ENCODE results near the gene PLEKHA8.
"Not testable (repeated sequence)": the region's sequence is repeated elsewhere in the genome, so short reads cannot be mapped to it uniquely, and the experiment has no call there.

Gene PLEKHA8

GRCh38 chr7:30068117-30068516 is 39.9 kb downstream of the PLEKHA8 start:
- DNase-seq: no peak

DNA sequence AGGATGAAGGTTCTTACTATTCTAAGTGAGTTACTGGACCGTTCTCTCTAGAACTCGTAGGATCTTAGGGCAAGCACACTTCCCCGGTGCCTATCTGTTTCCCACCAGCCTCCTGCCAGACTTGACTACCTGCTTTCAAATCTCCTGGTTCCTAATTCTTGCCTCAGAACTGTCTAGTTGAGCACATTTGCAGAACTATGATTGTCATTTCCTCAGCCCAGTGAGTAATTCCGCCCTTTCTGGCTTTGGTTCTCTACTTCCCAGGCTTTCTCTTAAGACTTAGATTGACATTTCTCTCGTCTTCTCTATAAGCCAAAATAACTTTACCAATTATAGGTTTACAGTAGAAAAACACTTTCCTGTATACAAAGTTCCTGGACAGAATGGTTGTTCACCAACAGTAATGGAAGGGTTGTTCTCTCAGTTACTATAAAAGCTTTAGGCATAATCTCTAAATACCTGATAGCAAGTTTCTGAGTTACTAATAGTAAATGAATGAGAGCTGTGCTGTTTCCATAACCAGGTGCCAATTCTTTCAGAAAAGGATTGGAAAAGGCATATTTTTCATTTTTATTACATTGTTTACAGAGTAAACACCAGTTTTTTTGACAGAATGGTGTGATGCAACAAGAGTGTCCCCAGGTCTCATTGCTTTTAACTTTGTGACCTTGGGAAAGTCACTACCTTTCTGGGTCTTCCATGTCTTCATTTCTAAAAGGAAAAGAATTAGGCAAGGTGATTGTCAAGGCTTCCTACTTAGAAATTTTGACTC is 41.1 kb downstream of the PLEKHA8 start:
- no peak for DNase-seq

DNA sequence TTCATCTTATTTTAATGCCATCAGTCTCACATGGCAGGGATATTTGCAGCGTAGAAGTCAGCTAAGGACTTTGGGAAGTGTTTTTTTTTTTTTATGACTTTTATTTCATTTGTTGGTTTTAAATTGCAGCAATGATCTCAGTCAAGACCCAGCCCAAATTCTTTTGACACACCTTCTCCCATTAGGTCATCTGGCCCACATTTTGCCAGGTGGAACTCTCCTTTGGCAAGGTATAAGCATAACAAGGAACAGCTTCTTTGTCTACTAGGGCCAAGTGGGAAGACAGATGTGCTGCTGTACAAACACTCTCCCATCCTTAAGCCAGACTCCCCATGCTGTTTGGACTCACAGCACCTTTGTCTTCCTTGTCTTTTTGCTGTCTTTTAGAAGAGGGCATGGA is 41.8 kb downstream of the PLEKHA8 start:
- DNase-seq: no peak

DNA sequence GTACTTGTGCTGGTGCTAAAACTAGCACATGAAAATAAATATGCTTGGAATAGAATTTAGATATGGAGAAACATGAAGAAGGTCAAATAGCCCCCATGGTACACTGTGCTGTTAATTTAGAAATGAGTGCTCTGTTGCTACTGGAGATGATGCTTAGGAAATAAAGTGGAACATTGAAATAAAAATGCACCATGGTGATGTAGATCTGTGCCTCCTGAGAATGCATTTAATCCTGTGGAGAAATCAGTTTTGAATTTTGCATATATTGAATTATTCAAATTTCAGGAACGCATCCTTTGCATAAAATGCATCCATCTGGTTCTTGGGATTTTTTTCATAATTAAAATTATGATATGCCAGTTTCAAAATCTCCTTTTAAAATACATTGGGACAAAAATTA is 44.5 kb downstream of the PLEKHA8 start:
- no peak for DNase-seq

DNA sequence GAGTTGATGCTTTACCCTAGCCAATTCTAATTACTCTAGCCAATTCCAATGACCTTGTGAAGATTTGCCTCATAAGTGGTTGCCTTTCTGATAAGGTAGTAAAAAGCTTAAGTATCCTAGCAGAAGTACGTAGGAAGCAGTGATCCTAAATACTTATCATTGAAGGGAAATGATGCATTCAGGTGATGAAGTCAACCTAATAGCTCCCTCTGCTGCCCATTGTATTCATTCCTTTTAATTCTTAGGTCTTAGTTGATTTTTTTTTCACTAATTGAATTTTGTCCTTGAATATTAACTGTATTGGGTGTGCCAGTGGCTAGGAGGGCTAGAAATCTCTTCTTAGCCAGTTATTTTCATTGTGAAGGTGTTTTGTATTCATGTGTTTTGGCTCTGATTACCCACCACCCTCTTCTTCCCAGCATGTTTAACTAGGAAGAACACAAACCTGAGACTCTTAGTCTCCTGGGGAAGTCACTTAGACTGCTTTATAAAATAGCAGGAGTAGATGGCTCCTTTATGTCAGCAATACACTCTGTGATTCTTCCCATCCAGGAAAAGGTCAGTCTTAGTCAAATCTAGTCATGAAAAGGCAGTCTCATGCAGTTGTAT is 46.3 kb downstream of the PLEKHA8 start:
- DNase-seq: no peak

- no peak for DNase-seq
Measured at GRCh38 chr7:30076411-30076810, 48.2 kb downstream of the PLEKHA8 start.

DNA sequence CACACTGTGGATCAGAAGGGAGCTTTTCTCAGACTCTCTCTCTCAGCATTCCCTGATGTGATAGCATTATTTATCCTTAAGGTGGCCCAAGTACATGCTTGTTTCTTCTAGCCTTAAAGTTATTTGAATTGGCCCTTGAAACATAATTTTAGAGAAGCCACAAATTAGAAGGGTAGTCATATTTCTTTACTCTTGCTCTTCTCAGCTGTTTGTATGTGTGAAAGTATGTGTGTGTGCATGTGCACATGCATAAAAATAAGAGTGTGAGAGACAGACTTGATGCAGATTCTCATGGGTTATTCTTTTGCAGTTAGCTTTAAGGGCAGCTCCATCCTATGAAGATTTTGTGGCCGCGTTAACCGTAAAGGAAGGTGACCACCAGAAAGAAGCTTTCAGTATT is 50.1 kb downstream of the PLEKHA8 start:
- DNase-seq: no peak

DNA sequence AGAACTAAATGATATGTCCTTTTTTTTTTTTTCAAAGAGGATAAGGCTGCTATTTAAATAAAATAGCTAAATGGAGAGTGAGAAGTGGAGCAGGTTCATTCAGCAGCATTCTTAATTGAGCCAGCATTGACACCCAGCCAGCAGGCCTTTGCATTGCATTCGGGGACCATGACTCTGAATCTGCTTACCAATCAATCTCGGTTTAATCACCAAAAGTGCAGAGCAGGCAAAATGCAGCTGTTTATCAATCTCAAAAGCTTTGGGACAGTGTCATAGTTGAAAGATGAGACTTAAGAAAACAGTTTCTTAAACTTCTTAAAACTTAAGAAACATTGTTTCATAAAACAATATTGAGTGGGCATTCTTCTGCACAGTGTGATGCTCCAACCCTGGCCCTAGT is 51.7 kb downstream of the PLEKHA8 start:
- DNase-seq: no peak

GRCh38 chr7:30080818-30081217 is 52.6 kb downstream of the PLEKHA8 start:
- DNase-seq: no peak

- DNase-seq: no peak
Measured at GRCh38 chr7:30082686-30083085, 54.5 kb downstream of the PLEKHA8 start.

DNA sequence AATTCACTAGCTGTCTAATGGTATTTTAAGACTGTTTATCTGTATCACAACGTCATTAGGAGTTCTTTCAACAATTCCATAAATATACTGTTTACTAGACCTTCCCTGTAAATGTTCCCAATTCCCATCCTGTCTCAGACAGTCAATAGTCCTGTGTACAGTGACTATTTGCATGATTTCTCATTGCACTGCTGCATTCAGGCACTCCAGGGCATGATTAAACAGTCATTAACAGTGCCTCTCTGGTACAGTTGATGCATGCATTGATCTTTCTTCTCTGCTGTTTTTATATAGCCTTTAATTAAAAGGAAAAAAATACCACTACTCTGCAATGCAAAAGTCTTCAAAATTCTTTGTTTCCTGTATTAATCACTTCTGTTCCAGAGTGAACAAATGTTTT is 55.1 kb downstream of the PLEKHA8 start:
- no peak for DNase-seq

DNA sequence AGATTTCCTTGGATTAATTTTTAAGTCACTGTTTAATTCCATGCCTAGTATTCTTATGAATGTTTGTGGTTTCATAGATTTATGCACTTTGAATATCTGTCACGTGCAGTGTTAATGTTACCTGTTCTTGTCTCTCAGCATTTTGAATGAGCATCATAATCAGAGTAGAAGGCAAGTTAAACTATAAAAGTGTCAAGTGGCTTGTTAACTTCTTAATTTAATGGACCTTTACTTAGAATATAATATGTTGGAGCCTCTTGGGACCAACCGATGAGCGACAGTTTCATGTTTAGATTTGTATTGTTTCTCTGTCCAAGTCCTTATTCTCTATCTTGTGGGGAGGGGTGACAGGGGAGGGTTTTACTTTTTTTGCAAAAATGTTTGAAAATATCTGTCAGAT is 56.0 kb downstream of the PLEKHA8 start:
- DNase-seq: no peak

DNA sequence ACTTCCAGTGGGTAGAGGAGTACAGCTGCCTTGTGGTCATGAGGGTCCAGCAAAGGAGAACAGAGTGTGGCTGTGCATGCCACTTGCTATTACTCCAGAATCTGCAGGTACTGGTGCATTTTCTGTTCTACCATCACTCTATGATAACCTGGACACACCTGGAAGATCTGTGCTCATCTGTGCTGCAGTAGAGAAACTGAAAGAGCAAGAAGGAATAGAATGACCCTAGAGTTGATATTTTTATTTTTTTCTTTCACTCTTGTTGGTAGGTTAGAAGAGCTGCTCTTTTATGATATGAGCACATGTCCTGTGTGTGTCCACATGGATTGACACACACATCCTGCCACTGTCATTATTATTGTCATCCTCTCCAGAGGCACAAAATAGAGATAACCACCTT is 58.3 kb downstream of the PLEKHA8 start:
- no peak for DNase-seq

DNA sequence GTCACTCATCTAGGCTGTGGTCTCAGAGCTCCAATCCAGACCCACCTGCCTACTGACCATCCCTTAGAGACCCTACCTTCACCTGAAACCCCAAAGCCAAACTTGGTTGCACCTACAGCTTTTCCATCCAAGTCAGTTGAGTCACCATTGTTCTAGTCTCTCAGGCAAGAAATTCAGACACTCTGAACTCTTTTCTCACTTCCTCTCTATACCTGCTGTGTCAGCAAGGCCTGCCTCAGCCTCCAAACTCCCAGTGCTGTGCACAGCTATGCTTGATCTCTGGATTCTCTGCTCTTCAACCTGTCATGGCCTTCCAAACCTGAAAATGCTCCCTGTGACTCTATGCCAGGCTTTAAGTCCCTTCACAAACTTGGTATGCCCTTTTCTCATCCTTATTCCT is 59.2 kb downstream of the PLEKHA8 start:
- no peak for DNase-seq

- no peak for DNase-seq
Measured at GRCh38 chr7:30088362-30088761, 60.1 kb downstream of the PLEKHA8 start.

- DNase-seq: no peak
Measured at GRCh38 chr7:30090111-30090510, 61.9 kb downstream of the PLEKHA8 start.

DNA sequence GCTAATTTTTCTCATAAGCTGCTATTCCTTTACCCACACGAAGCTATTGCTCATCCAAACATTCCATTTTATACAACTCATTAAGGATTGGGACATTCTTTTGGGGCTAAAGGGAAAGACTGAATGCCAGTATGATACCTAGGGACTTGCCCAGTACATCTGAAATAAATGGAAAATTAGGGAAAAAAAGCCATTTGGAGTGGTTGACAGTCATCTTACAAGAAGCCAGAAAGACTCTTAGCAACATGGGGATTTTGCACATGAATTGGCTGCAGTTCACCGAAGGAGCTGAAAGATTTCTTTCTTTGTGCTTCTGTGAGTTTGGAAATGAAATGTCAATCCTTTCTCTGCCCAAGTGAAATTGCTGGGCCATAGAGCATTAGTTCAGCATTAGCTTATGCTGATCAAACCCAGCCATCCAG is 63.3 kb downstream of the PLEKHA8 start:
- DNase-seq: no peak

DNA sequence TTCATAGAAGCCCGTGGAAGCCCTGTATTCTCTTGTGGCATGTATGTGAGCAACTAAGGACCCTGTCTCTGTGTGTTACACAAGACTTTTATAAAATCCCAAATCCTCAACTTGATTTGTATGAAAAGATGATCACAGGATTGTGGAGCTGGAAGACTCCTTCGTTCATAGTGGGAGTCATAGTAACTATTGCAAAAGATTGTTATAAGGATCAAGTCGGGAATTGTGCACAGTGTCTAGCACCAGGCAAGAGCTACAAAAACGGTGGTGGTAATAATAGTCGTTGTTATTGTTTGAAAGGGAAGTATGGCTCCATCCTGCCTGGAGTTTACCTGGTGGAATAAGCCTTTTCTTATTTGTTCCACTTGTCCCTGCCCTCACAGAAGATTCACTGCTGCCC is 63.8 kb downstream of the PLEKHA8 start:
- no peak for DNase-seq

DNA sequence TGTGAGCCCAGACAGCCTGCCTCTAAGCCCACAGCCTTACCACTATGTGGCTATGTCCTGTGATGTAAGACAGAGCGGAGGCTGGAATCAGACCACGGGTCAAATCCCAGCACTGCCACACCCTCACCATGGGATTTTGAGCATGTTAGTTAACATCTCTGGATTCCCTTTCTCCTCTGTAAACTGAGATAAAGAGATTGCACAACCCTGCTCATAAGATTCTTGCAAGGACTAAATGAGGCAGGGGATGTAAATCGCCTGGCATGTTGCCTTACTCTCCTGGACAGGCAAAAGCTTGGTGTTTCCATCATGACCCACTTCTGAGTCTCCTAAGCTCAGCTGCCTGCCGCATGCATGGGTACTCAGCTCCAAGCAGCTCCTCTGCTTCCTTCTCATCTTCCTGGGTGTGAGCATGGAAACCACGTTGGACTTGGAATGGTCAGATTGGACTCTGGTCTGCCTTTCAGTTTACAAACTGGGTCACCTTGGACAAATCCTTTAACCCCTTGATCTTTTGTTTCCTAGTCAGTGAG is 65.3 kb downstream of the PLEKHA8 start:
- no peak for DNase-seq

DNA sequence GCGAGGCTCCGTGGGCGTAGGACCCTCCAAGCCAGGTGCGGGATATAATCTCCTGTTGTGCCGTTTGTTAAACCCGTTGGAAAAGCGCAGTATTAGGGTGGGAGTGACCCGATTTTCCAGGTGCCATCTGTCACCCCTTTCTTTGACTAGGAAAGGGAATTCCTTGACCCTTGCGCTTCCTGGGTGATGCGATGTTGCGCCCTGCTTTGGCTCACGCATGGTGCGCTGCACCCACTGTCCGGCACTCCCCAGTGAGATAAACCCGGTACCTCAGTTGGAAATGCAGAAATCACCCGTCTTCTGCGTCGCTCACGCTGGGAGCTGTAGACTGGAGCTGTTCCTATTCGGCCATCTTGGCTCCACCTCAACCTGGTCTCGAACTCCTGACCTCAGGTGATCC is 70.4 kb downstream of the PLEKHA8 start:
- not testable (repeated sequence) for DNase-seq

DNA sequence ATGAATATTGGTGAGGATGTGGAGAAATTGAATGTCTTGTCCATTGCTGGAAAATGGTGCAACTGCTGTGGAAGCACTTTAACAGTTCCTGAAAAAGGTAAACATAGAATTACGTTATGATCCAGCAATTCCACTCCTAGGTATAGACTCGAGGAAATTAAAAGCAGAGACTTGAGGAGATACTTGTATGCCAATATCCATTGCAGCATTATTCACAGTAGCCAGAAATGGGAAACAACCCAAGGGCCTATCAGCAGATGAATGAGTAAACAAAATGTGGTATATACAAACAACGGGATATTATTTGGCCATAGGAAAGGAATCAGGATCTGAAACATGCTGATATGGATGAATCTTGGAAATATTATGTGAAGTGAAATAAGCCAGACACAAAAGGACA is 74.1 kb downstream of the PLEKHA8 start:
- DNase-seq: no peak

GRCh38 chr7:30104157-30104556 is 75.9 kb downstream of the PLEKHA8 start:
- no peak for DNase-seq

- DNase-seq: no peak
Measured at GRCh38 chr7:30112103-30112713, 84.0 kb downstream of the PLEKHA8 start.

- no peak for DNase-seq
Measured at GRCh38 chr7:30113144-30113543, 84.9 kb downstream of the PLEKHA8 start.
